Keratinocyte (primary cell): ENCODE results near the gene IL32.

ENCODE experiments used
- EZH2 ChIP-seq: IDR thresholded peaks from one replicate; pipeline ENCODE4 v1.6.1; 2012; ENCODE audit warnings: inconsistent platforms, mild to moderate bottlenecking, low read length, moderate library complexity
- TF ChIP-seq, protein P1 (sequence below), 3 experiments: IDR thresholded peaks in 1 of 3; conservative IDR thresholded peaks in 1 of 3; optimal IDR thresholded peaks in 1 of 3; 2 replicates in 2 of 3; 3 replicates in 1 of 3; pipeline versions ENCODE3 to v1.5.1; 2011; ENCODE audit warnings: low read length in 3 of 3, mild to moderate bottlenecking in 3 of 3, moderate library complexity in 2 of 3, control low read depth in 1 of 3, inconsistent platforms in 1 of 3; ENCODE audit not compliant: insufficient read depth in 2 of 3; ENCODE audit errors: extremely low read depth in 1 of 3

DNA sequence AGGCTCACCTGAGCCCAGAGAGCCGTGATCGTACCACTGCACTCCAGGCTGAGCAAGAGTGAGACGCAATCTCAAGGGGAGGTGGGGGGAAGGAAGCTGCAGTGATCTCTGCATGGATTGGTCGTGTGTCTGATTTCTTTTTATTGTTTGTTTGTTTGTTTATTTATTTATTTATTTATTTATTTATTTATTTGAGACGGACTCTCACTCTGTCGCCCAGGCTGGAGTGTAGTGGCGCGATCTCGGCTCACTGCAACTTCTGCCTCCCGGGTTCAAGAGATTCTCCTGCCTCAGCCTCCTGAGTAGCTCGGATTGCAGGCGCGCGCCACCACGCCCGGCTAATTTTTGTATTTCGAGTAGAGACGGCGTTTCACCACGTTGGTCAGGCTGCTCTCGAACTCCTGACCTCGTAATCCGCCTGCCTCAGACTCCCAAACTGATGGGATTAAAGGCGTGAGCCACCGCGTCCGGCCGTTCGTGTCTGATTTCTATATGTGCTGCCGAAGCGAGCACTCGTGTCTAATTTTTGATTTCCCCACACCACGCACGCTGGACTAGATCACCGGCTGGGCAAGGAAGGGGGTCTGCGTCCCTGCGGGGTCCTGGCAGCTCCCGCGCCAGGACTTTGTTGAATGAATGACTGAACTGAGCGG, 45.7 kb upstream of the IL32 start:
- TF ChIP-seq, protein P1, sequence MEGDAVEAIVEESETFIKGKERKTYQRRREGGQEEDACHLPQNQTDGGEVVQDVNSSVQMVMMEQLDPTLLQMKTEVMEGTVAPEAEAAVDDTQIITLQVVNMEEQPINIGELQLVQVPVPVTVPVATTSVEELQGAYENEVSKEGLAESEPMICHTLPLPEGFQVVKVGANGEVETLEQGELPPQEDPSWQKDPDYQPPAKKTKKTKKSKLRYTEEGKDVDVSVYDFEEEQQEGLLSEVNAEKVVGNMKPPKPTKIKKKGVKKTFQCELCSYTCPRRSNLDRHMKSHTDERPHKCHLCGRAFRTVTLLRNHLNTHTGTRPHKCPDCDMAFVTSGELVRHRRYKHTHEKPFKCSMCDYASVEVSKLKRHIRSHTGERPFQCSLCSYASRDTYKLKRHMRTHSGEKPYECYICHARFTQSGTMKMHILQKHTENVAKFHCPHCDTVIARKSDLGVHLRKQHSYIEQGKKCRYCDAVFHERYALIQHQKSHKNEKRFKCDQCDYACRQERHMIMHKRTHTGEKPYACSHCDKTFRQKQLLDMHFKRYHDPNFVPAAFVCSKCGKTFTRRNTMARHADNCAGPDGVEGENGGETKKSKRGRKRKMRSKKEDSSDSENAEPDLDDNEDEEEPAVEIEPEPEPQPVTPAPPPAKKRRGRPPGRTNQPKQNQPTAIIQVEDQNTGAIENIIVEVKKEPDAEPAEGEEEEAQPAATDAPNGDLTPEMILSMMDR (optimal IDR thresholded peaks at IDR 0.05 in 1 of 3, IDR thresholded peaks at IDR 0.05 in 1 of 3, conservative IDR thresholded peaks at IDR 0.05 in 1 of 3; ENCODE audit: extremely low read depth in 1 of 3, insufficient read depth in 2 of 3, low read length in 3 of 3) = no peak
- no peak for TF ChIP-seq EZH2
